GM23248 (cell line): Measurements from ENCODE around the gene RBP3.

Experiments used
- EZH2 ChIP-seq: fragments of 200-600 bp; sonication (generic); IDR thresholded peaks from 2 replicates; pipeline ENCODE4 v1.6.1; 2018; ENCODE audit warnings: antibody characterized with exemption, mild to moderate bottlenecking; ENCODE audit not compliant: insufficient read depth, poor library complexity, severe bottlenecking
- EZH2phosphoT487 ChIP-seq: fragments of 200-600 bp; sonication (generic); IDR thresholded peaks from 2 replicates; pipeline ENCODE4 v1.6.1; 2018; ENCODE audit warnings: antibody characterized with exemption, moderate library complexity, mild to moderate bottlenecking, low read depth; ENCODE audit not compliant: insufficient read depth

GRCh38 chr10:47319784-47320183, 28.4 kb upstream of the RBP3 start:
- TF ChIP-seq EZH2phosphoT487 (no peak), EZH2 (no peak)
